ENCODE measurements around the gene SNTN.
"Not testable (repeated sequence)": the region's sequence is repeated elsewhere in the genome, so short reads cannot be mapped to it uniquely, and the experiment has no call there.

Gene SNTN

DNA sequence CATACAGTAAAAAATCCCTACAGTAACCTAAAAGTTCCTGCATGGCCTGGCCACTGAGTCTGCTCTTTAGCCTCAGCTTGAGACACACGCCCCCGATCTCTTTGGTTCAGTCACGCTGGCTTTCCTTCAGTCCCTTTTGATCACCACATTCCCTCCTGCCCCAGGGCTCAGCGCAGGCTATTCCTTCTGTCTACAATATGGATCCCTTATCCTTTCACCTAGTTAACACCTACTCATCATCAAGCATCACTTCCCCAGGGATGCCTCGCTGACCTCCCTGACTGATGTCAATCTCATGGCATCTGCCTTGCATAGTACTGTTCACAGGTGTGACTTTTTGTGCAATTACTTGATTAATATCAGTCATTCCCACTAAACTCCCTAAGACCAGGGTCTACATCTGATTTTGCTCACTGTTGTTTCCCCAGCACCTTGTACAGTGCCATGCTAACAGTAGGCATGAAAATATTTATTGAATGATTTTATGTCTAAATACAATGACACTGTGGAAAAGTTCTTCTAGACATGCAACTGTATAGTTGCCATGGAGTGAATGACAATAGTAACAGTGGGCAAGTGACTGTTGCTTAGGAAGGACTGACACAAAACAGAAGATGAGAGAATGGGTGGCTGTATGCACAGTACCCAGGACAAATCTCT, at the start of gene SNTN:
Gene SNTN, plus strand, starts transcription at position 610 of the 660 bp plus-strand sequence. Its CDS starts 13 bp downstream, at position 623.
- no peak for DNase-seq

DNA sequence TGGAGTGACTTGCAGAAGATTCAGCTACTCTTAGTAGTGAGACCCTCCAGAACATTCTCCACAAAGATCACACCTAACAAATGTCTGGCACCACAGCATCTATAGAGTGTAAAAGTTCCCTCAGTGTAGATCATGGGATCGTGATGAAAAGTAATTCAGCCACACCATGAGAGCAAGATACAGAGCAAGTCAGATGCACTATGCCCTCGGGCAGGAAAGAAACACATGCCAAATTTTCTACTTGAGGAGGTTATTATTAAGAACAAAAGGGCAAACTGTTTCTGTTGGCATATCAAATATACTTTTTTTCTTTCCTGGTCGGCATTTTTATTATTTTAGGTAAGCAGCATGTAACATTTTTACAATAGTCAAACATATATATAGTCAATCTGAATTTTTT, 44.8 kb upstream of the SNTN start:
- DNase-seq, result no peak

DNA sequence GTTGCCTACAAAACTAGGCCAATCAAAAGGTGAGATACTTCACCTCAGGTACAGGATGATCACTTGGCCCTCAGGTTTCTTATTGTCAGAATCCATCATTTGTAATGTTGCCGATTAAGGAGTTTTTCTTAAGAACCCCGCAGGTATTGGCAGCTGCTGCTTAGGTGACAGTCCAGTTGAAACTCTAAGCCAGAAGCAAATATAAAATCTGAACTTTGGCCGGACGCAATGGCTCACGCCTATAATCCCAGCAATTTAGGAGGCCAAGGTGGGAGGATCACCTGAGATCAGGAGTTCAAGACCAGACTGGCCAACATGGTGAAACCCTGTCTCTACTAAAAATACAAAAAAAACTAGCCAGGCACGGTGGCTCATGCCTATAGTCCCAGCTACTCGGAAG, 43.1 kb upstream of the SNTN start:
- DNase-seq, result no peak

DNA sequence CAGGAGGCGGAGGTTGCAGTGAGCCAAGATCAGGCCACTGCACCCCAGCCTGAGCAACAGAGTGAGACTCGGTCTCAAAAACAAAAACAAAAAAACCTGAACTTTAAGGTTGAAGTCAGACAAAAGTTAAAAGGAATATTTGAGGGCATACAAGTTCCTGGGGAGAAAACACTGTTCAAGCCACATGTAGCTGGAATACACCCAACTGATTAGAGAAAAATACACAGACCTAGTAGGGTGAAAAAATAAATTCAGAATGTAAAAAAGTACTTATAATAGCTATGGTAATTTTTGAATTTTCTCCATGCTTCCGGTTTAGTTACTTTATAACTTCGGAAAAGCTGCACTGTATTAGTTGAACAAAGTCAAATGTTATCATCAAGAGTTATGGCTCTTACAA, 42.6 kb upstream of the SNTN start:
- no peak for DNase-seq

GRCh38 chr3:63611382-63611781, 41.1 kb upstream of the SNTN start:
- no peak for DNase-seq

DNA sequence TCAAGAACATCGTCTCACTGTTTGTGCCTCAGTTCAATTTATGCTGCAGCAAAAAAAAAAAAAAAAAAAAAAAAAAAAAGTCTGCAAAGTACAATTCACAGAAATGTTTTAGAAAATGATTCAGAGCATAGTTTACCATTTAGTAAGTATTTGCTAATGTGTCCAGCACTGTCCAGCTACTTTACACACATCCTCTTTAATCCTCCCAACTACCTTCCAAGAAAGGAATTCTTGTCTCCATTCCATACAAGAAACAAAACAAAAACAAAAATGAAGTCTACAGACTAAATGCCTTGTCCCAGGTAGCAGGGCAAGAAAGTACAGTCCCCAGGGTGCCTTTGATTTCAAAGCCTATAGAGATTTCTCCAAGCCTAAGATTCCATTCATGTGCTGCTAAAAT, 38.9 kb upstream of the SNTN start:
- DNase-seq, result no peak

DNA sequence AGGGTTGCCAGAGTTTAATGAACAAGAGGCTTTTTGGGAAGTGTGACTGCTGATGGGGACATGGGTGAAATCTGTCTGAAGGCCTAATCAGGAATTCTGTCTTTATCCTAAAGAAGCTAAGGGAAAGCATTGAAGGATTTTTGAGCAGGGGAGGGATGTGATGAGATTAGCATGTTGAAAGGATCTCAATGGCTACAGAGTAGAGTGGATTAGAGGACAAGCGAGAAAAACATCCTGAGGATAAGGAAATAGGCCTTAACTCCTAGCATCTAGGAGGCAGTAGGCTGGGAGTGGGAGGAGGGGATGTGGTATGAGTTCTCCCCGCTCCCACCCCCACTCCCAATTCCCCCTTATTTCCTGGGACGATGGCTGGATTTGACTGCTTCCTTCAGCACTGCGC, 35.1 kb upstream of the SNTN start:
- DNase-seq, result no peak

DNA sequence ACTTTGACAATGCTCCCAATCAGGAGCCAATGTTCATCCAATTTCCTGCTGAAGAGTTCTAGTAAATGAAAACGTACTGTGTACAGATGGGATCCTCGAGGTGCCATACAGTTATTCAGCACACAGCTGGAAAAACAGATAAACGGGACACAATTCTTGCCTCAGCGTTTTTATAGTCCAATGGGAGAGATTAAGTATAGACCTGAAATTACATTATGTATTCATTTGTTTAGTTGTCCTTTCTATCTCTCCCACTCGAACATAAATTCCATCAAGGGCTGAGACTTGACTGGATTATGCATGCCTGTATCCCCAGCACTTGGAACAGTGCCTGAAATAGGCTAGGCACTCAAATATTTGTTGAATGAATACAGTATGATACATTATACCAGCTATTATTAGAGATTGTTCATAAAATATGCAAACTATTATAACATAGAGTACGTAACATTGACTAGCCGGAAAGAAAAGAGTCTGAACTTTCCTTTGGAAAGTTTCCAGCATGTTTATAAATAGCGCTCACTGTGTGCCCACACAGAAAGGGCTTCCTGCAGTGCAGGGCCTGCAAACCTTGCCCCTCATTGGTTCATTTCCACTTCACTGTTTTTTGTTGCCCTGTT, 27.4 kb upstream of the SNTN start:
- DNase-seq, result no peak

GRCh38 chr3:63631670-63632069, 20.8 kb upstream of the SNTN start:
- DNase-seq, result no peak

- DNase-seq, result no peak
These were observed 17.3 kb upstream of the SNTN start for GRCh38 chr3:63635186-63635585.

DNA sequence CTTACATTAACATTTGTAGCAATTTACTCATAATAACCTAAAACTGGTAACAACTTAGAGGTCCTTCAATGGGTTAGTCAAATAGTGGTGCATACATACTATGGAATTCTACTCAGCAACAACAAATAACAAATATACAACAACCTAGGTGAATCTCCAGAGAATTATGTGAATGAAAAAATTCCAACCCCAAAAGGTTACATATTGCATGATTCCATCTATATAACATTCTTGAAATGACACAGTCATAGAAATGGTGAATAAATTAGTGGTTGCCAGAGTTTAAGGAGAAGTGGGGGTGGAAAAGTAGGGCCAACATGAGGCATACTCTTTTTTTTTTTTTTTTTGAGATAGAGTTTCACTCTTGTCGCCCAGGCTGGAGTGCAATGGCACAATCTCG, 12.7 kb upstream of the SNTN start:
- no peak for DNase-seq

GRCh38 chr3:63642488-63642887, 10.0 kb upstream of the SNTN start:
- DNase-seq, result no peak

- no peak for DNase-seq
These were observed 8.2 kb upstream of the SNTN start for GRCh38 chr3:63644212-63644797.

DNA sequence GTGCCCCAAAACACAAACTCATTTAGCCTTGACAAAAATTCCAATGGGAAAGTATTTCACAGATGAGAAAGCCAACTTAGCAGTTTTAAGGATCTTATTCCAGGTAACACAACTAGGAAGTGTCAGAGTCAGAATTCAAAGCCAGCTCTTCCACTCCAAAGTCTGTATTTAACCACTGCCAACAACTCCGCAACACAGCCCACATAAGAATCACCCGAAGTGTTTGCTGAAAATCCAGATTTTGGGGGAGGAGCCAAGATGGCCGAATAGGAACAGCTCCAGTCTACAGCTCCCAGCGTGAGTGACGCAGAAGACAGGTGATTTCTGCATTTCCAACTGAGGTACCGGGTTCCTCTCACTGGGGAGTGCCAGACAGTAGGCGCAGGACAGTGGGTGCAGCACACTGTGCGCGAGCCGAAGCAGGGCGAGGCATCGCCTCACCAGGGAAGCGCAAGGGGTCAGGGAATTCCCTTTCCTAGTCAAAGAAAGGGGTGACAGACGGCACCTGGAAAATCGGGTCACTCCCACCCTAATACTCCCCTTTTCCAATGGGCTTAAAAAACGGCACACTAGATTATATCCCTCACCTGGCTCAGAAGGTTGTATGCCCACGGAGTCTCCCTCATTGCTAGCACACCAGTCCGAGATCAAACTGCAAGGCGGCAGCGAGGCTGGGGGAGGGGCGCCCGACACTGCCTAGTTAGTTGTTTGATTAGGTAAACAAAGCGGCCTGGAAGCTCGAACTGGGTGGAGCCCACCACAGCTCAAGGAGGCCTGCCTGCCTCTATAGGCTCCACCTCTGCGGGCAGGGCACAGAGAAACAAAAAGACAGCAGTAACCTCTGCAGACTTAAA, 7.3 kb upstream of the SNTN start:
- DNase-seq, result not testable (repeated sequence)

- no peak for DNase-seq
These were observed 1.7 kb downstream of the SNTN start for GRCh38 chr3:63654211-63654610.

GRCh38 chr3:63654931-63655330, 2.5 kb downstream of the SNTN start:
- no peak for DNase-seq

DNA sequence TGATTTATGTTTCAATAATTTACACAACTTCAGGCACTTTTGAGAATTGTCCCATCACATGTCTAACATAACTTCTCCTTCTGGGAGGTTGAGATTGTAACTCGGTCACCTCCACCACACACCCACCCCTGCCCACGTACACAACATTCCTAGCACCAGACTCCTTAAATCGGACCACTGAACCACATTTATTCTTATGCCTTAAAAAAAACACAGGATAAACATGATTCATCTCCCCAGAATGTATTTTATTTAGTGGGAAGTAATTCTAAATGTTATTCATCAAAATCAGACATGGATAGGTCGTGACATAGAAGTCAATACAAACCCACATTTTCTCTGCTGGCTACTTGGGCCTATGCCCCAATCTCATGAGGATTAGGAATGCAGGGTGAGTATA, 3.0 kb downstream of the SNTN start:
- DNase-seq, result no peak

DNA sequence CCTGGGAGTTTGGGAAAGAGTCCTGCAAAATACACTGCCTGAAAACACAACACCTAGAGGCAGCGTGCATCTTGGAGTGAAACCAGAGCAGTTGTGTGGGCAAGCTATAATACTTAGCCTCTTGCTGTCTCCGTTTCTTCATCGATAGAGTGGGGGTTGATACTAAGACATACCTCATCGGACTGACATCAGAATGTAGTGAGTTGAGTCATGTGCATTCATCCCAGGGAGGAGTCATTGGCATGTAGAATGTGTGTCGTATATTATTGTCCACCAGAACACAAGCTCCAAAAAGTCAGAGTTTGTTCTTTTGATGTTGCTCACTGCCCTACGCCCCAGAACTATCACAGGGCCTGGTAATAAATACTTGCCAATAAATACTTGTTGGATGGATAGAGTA, 4.3 kb downstream of the SNTN start:
- no peak for DNase-seq

- no peak for DNase-seq
These were observed 8.8 kb downstream of the SNTN start for GRCh38 chr3:63661242-63661641.

- no peak for DNase-seq
These were observed 9.5 kb downstream of the SNTN start for GRCh38 chr3:63662011-63662410.

GRCh38 chr3:63662500-63662899, 10.0 kb downstream of the SNTN start:
- no peak for DNase-seq

GRCh38 chr3:63670544-63670943, 18.1 kb downstream of the SNTN start:
- no peak for DNase-seq

DNA sequence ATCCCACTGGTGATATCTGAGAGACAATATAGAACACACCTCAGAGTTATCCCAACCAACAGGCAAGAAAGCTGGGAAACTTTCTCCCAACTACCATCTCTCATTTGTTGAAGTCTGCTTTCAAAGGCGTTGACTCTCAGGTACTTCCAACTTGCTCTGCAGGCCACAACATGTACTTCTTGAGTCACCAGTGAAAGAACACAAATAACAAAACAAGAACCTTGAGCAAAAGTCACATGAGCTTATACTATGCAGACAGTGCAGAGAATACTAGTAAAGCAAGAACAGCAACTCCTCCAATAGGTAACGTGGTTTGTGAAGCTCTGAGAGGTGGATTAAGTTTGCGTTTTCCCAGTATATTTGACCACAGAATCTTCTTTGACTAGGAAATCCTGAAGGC, 20.6 kb downstream of the SNTN start:
- no peak for DNase-seq

GRCh38 chr3:63674586-63674985, 22.1 kb downstream of the SNTN start:
- no peak for DNase-seq
